ENCODE results near the gene ALDH4A1.
A peak's percentile ranks its signal among the peaks of the same experiment; 100 is the strongest.
"Not testable (repeated sequence)": the region's sequence is repeated elsewhere in the genome, so short reads cannot be mapped to it uniquely, and the experiment has no call there.

The ALDH4A1 gene

GRCh38 chr1:18871401-18872070, 30.8 kb downstream of the ALDH4A1 start:
- Histone ChIP-seq H3K27ac (peak overlapping the region in 1 of 11 experiments; percentile 8; a peak in 2 of 22 replicates), H4K20me1 (peaks cover 0 to 10% (median 0%) of the 10 kb centered on the region in 11 experiments; a peak in 4 of 22 replicates), H3K9me3 (replicated peaks in 1 of 11) (no peaks in the 10 kb centered on the region), H3K9ac (no peak overlapping the region), H3K4me3 (no peak overlapping the region), H3K27me3 (no peaks in the 10 kb centered on the region), H3K4me2 (peak overlapping the region; percentile 11 to 54 (median 42); a peak in 20 of 22 replicates), H3K36me3 (peaks cover 0 to 45% (median 21%) of the 10 kb centered on the region in 11 experiments; a peak in 10 of 22 replicates), H3K4me1 (peaks cover 11 to 36% (median 30%) of the 10 kb centered on the region in 10 experiments)
- TF ChIP-seq Cebpa-rat (IDR thresholded peaks at IDR 0.05) = no peak

- peak overlapping the region; percentile 11 to 54 (median 42); a peak in 19 of 22 replicates for H3K4me2 ChIP-seq
- no peak overlapping the region for H3K4me3 ChIP-seq
- H3K9me3 ChIP-seq (replicated peaks in 1 of 11) = no peaks in the 10 kb centered on the region
- peak overlapping the region in 1 of 11 experiments; percentile 16; a peak in 2 of 22 replicates for H3K27ac ChIP-seq
- peaks cover 11 to 38% (median 30%) of the 10 kb centered on the region in 10 experiments for H3K4me1 ChIP-seq
- no peaks in the 10 kb centered on the region for H3K27me3 ChIP-seq
- H3K36me3 ChIP-seq = peaks cover 0 to 39% (median 20%) of the 10 kb centered on the region in 11 experiments; a peak in 10 of 22 replicates
- no peak overlapping the region for H3K9ac ChIP-seq
- no peak for TF ChIP-seq Cebpa-rat (IDR thresholded peaks at IDR 0.05)
- H4K20me1 ChIP-seq = peaks cover 0 to 9% (median 0%) of the 10 kb centered on the region in 11 experiments; a peak in 4 of 22 replicates
Measured at GRCh38 chr1:18870957-18871356, 31.4 kb downstream of the ALDH4A1 start.

- H3K9me3 ChIP-seq (replicated peaks in 1 of 11); H3K27me3 ChIP-seq; H3K9ac ChIP-seq; H3K4me3 ChIP-seq; H4K20me1 ChIP-seq: not testable (repeated sequence)
- Histone ChIP-seq H3K4me1 (peaks cover 11 to 42% (median 34%) of the 10 kb centered on the region in 10 experiments), H3K4me2 (peak overlapping the region in 3 of 11 experiments; percentile 25 to 51 (median 46); a peak in 2 of 22 replicates), H3K27ac (0 out of 22 replicates have a peak overlapping the region, but pooled peaks of 1 of the 11 experiments have one; percentile 16), H3K36me3 (peaks cover 0 to 36% (median 20%) of the 10 kb centered on the region in 11 experiments; a peak in 10 of 22 replicates)
Measured at GRCh38 chr1:18870595-18870865, 31.8 kb downstream of the ALDH4A1 start.

GRCh38 chr1:18869847-18870594, 32.3 kb downstream of the ALDH4A1 start:
- H3K9me3 ChIP-seq (replicated peaks in 1 of 11) = no peaks in the 10 kb centered on the region
- H3K4me3 ChIP-seq = no peak overlapping the region
- H3K4me1 ChIP-seq = peaks cover 11 to 47% (median 39%) of the 10 kb centered on the region in 10 experiments
- H4K20me1 ChIP-seq = peaks cover 0 to 9% (median 0%) of the 10 kb centered on the region in 11 experiments; a peak in 3 of 22 replicates
- no peaks in the 10 kb centered on the region for H3K27me3 ChIP-seq
- no peak overlapping the region for H3K9ac ChIP-seq
- H3K27ac ChIP-seq = no peak overlapping the region
- peak overlapping the region in 7 of 11 experiments; percentile 65 to 83 (median 77); a peak in 14 of 22 replicates for H3K4me2 ChIP-seq
- TF ChIP-seq Cebpa-rat (IDR thresholded peaks at IDR 0.05) = no peak
- peaks cover 0 to 35% (median 20%) of the 10 kb centered on the region in 11 experiments; a peak in 10 of 22 replicates for H3K36me3 ChIP-seq

- Histone ChIP-seq H3K27me3 (no peaks in the 10 kb centered on the region), H3K4me2 (peak overlapping the region in 10 of 11 experiments; percentile 19 to 83 (median 68); a peak in 19 of 22 replicates), H3K9me3 (replicated peaks in 1 of 11) (no peaks in the 10 kb centered on the region), H3K27ac (no peak overlapping the region), H3K36me3 (peaks cover 0 to 24% (median 15%) of the 10 kb centered on the region in 11 experiments; a peak in 10 of 22 replicates), H3K4me3 (no peak overlapping the region), H4K20me1 (peaks cover 0 to 7% (median 0%) of the 10 kb centered on the region in 11 experiments; a peak in 3 of 22 replicates), H3K4me1 (peaks cover 11 to 49% (median 39%) of the 10 kb centered on the region in 10 experiments), H3K9ac (0 out of 22 replicates have a peak overlapping the region, but pooled peaks of 1 of the 11 experiments have one; percentile 3)
- TF ChIP-seq Cebpa-rat (IDR thresholded peaks at IDR 0.05) = no peak
Measured at GRCh38 chr1:18868801-18869424, 33.4 kb downstream of the ALDH4A1 start.

- no peak for TF ChIP-seq Cebpa-rat (IDR thresholded peaks at IDR 0.05)
- Histone ChIP-seq H3K36me3 (peaks cover 0 to 19% (median 13%) of the 10 kb centered on the region in 11 experiments; a peak in 9 of 22 replicates), H3K4me3 (no peak overlapping the region), H3K27ac (no peak overlapping the region), H3K4me1 (peaks cover 11 to 53% (median 39%) of the 10 kb centered on the region in 10 experiments), H3K9me3 (replicated peaks in 1 of 11) (no peaks in the 10 kb centered on the region), H3K9ac (no peak overlapping the region), H3K27me3 (no peaks in the 10 kb centered on the region), H3K4me2 (peak overlapping the region in 8 of 11 experiments; percentile 37 to 83 (median 73); a peak in 12 of 22 replicates), H4K20me1 (peaks cover 0 to 6% (median 0%) of the 10 kb centered on the region in 11 experiments; a peak in 2 of 22 replicates)
Measured at GRCh38 chr1:18868354-18868753, 34.0 kb downstream of the ALDH4A1 start.

- H3K9me3 ChIP-seq (replicated peaks in 1 of 11) = no peaks in the 10 kb centered on the region
Measured at GRCh38 chr1:18866846-18867245, 35.5 kb downstream of the ALDH4A1 start.

GRCh38 chr1:18866314-18866713, 36.0 kb downstream of the ALDH4A1 start:
- Histone ChIP-seq H3K9ac (no peak overlapping the region), H4K20me1 (peaks cover 0 to 6% (median 0%) of the 10 kb centered on the region in 11 experiments; a peak in 1 of 22 replicates), H3K4me2 (no peak overlapping the region), H3K27ac (no peak overlapping the region), H3K36me3 (no peaks in the 10 kb centered on the region; a peak in 1 of 22 replicates), H3K9me3 (replicated peaks in 1 of 11) (no peaks in the 10 kb centered on the region), H3K4me1 (peaks cover 2 to 59% (median 41%) of the 10 kb centered on the region in 10 experiments; a peak in 19 of 20 replicates), H3K4me3 (no peak overlapping the region), H3K27me3 (no peaks in the 10 kb centered on the region; a peak in 2 of 22 replicates)
- TF ChIP-seq Cebpa-rat (IDR thresholded peaks at IDR 0.05) = no peak

More at GRCh38 chr1:18866846-18867245, 35.5 kb downstream of the ALDH4A1 start:
- H3K9ac ChIP-seq = no peak overlapping the region
- H4K20me1 ChIP-seq = peaks cover 0 to 6% (median 0%) of the 10 kb centered on the region in 11 experiments; a peak in 1 of 22 replicates
- TF ChIP-seq Cebpa-rat (IDR thresholded peaks at IDR 0.05) = no peak
- H3K27ac ChIP-seq = no peak overlapping the region
- no peak overlapping the region for H3K4me2 ChIP-seq
- peaks cover 8 to 61% (median 43%) of the 10 kb centered on the region in 10 experiments for H3K4me1 ChIP-seq
- H3K36me3 ChIP-seq = peaks cover 0 to 4% (median 2%) of the 10 kb centered on the region in 11 experiments; a peak in 5 of 22 replicates
- no peak overlapping the region for H3K4me3 ChIP-seq
- no peaks in the 10 kb centered on the region; a peak in 2 of 22 replicates for H3K27me3 ChIP-seq

Data from BLaER1 treated with 17β-estradiol and CSF1 and Interleukin-3, amounts not matched to agents 10 nM and 100 nM (cell line).